HepG2 (cell line): ENCODE measurements around the gene CFAP99. TPM values are rescaled to one million over a fixed set of nuclear protein-coding genes. Genes with fewer than 3 reads are reported as not detected.

Experiments used
- AGO1 ChIP-seq: fragments of 200-400 bp; formaldehyde crosslinking; IDR thresholded peaks from 2 replicates; pipeline ENCODE4 v1.6.1; 2017; ENCODE audit warnings: mild to moderate bottlenecking, low read depth, low read length, moderate library complexity; ENCODE audit not compliant: poor library complexity, severe bottlenecking
- ATF7 ChIP-seq, 2 experiments: fragments of 450-650 bp in 1 of 2; sonication (generic) in 1 of 2; formaldehyde crosslinking in 1 of 2; IDR thresholded peaks; 2 replicates each; pipeline versions ENCODE4 v1.4.0 to v1.6.1; 2016 to 2020; ENCODE audit warnings: antibody characterized with exemption in 1 of 2, mild to moderate bottlenecking in 1 of 2, missing genetic modification reagents in 1 of 2
- CC2D1A ChIP-seq: sonication (generic); formaldehyde crosslinking; IDR thresholded peaks from 2 replicates; pipeline ENCODE4 v1.8.1; 2023; ENCODE audit warnings: mild to moderate bottlenecking, missing genetic modification reagents
- CENPX ChIP-seq: sonication (generic); formaldehyde crosslinking; IDR thresholded peaks from 2 replicates; pipeline ENCODE4 v1.9.0; 2021; ENCODE audit warnings: mild to moderate bottlenecking, missing genetic modification reagents, moderate library complexity
- ETV5 ChIP-seq: IDR thresholded peaks from 2 replicates; pipeline ENCODE4 v1.6.1; 2018; ENCODE audit warnings: missing biosample characterization, missing genetic modification reagents, inconsistent platforms, borderline replicate concordance
- FOXO1 ChIP-seq: sonication (generic); formaldehyde crosslinking; IDR thresholded peaks from 2 replicates; pipeline ENCODE4 v1.4.0; 2020; ENCODE audit warnings: missing genetic modification reagents
- GATA4 ChIP-seq: sonication (generic); IDR thresholded peaks from 2 replicates; pipeline ENCODE4 v1.6.1; 2016; ENCODE audit warnings: antibody characterized with exemption, low read depth, borderline replicate concordance
- GTF2F1 ChIP-seq: fragments of 150-350 bp; IDR thresholded peaks from 2 replicates; pipeline ENCODE4 v1.6.1; 2014; ENCODE audit warnings: low read length
- HNF1B ChIP-seq: sonication (generic); formaldehyde crosslinking; IDR thresholded peaks from 2 replicates; pipeline ENCODE4 v1.5.1; 2020; ENCODE audit warnings: mild to moderate bottlenecking, moderate library complexity, missing genetic modification reagents
- JUN ChIP-seq: sonication (generic); formaldehyde crosslinking; IDR thresholded peaks from 2 replicates; pipeline ENCODE4 v1.4.0; 2020; ENCODE audit warnings: mild to moderate bottlenecking, missing genetic modification reagents
- MED13 ChIP-seq: sonication (generic); formaldehyde crosslinking; IDR thresholded peaks from 2 replicates; pipeline ENCODE4 v1.5.0; 2020; ENCODE audit warnings: missing genetic modification reagents
- PITX1 ChIP-seq: sonication (generic); formaldehyde crosslinking; IDR thresholded peaks from 2 replicates; pipeline ENCODE4 v1.5.1; 2020; ENCODE audit warnings: mild to moderate bottlenecking, missing genetic modification reagents
- RFX5 ChIP-seq: IDR thresholded peaks from 2 replicates; pipeline ENCODE4 v1.6.1; 2011; ENCODE audit warnings: low read depth, low read length, improper control_type of control experiment
- SRY ChIP-seq: sonication (generic); formaldehyde crosslinking; IDR thresholded peaks from 2 replicates; pipeline ENCODE4 v1.8.0; 2022; ENCODE audit warnings: mild to moderate bottlenecking, missing genetic modification reagents
- TEAD3 ChIP-seq: optimal IDR thresholded peaks from 2 replicates; pipeline ENCODE3; 2016; ENCODE audit warnings: borderline replicate concordance
- TFDP2 ChIP-seq: sonication (generic); formaldehyde crosslinking; IDR thresholded peaks from 2 replicates; pipeline ENCODE4 v1.4.0; 2020; ENCODE audit warnings: missing genetic modification reagents
- ZBTB25 ChIP-seq: IDR thresholded peaks from 2 replicates; pipeline ENCODE4 v1.6.1; 2018; ENCODE audit warnings: missing genetic modification reagents
- ZFAT ChIP-seq: sonication (generic); formaldehyde crosslinking; conservative IDR thresholded peaks from 2 replicates; pipeline ENCODE4 v1.8.1; 2023; ENCODE audit warnings: missing genetic modification reagents, inconsistent platforms
- ZNF143 ChIP-seq: sonication (generic); formaldehyde crosslinking; IDR thresholded peaks from 2 replicates; pipeline ENCODE4 v1.4.0; 2020; ENCODE audit warnings: missing genetic modification reagents
- ZNF468 ChIP-seq: sonication (generic); formaldehyde crosslinking; IDR thresholded peaks from 2 replicates; pipeline ENCODE4 v1.8.0; 2022; ENCODE audit warnings: mild to moderate bottlenecking, moderate library complexity, missing genetic modification reagents
- ZNF513 ChIP-seq: sonication (generic); formaldehyde crosslinking; conservative IDR thresholded peaks from 2 replicates; pipeline ENCODE4 v1.5.0; 2020; ENCODE audit warnings: missing genetic modification reagents
- ZNF572 ChIP-seq: sonication (generic); formaldehyde crosslinking; IDR thresholded peaks from 2 replicates; pipeline ENCODE4 v1.5.1; 2020; ENCODE audit warnings: mild to moderate bottlenecking, missing genetic modification reagents
- ZNF616 ChIP-seq: sonication (generic); formaldehyde crosslinking; IDR thresholded peaks from 2 replicates; pipeline ENCODE4 v1.5.0; 2020; ENCODE audit warnings: low read depth, mild to moderate bottlenecking, missing genetic modification reagents
- ZNF749 ChIP-seq: sonication (generic); formaldehyde crosslinking; IDR thresholded peaks from 2 replicates; pipeline ENCODE4 v1.8.0; 2022; ENCODE audit warnings: mild to moderate bottlenecking, missing genetic modification reagents, moderate library complexity, borderline replicate concordance
- ZNF776 ChIP-seq: sonication (generic); formaldehyde crosslinking; IDR thresholded peaks from 2 replicates; pipeline ENCODE4 v1.4.0; 2020; ENCODE audit warnings: mild to moderate bottlenecking, missing genetic modification reagents
- ZNF781 ChIP-seq: sonication (generic); formaldehyde crosslinking; IDR thresholded peaks from 2 replicates; pipeline ENCODE4 v1.5.1; 2020; ENCODE audit warnings: borderline replicate concordance, mild to moderate bottlenecking, missing genetic modification reagents; ENCODE audit errors: not compliant biosample characterization
- polyA plus RNA-seq, 8 experiments: library from polyadenylated mRNA; depleted of rRNA in 3 of 8; stranded (reverse) in 7 of 8; unstranded in 1 of 8; fragments of >200 nt; fragmentation: Illumina TruSeq in 4 of 8; extraction: Trizol in 4 of 8; gene quantifications; 2 replicates each; pipeline versions ENCODE4 v1.2.1 to v1.2.3, GENCODE V29; 2011 to 2016; ENCODE audit warnings: low read depth in 4 of 8, missing spikeins in 1 of 8, mixed read lengths in 1 of 8; ENCODE audit not compliant: insufficient read depth in 1 of 8
- total RNA-seq, 5 experiments: library from RNA; depleted of rRNA; stranded (reverse); fragments of >200 nt; fragmentation: Illumina TruSeq; extraction: Trizol; gene quantifications; 2 replicates each; pipeline ENCODE4 v1.2.3, GENCODE V29; 2016; ENCODE audit warnings: low read depth in 1 of 5

CFAP99 gene
- total and polyA plus RNA-seq, 2 of the 13 experiments (the other 11 are each of a cell fraction or from before 2014, with no cell fraction given): not detected

GRCh38 chr4:2441393-2442174 lies 22.8 kb downstream of the CFAP99 start (continued):
- TF ChIP-seq CENPX (CRISPR knock-in tag) (no peak), AGO1 (no peak), SRY (no peak), TFDP2 (CRISPR knock-in tag) (no peak), ZNF781 (peak; percentile 26), ZNF749 (CRISPR knock-in tag) (no peak), GTF2F1 (no peak), ZNF616 (no peak), TEAD3 (CRISPR knock-in tag) (peak; percentile 70), ZNF143 (CRISPR knock-in tag) (no peak), FOXO1 (CRISPR knock-in tag) (0 out of 2 replicates have a peak, but pooled peaks have one; percentile 30), ZNF468 (CRISPR knock-in tag) (no peak), JUN (no peak), CC2D1A (CRISPR knock-in tag) (no peak), ZFAT (CRISPR knock-in tag) (no peak), GATA4 (no peak), ZBTB25 (CRISPR knock-in tag) (peak; percentile 63; the same call in 1 of the 2 replicates), ZNF572 (CRISPR knock-in tag) (0 out of 2 replicates have a peak, but pooled peaks have one; percentile 38), HNF1B (CRISPR knock-in tag) (peak; percentile 56; the same call in 1 of the 2 replicates), RFX5 (no peak), ETV5 (CRISPR knock-in tag) (0 out of 2 replicates have a peak, but pooled peaks have one; percentile 9), MED13 (CRISPR knock-in tag) (no peak), PITX1 (peak; percentile 56; the same call in 1 of the 2 replicates), ATF7 (IDR thresholded peaks at IDR 0.05) (no peak), ATF7 (CRISPR knock-in tag; IDR thresholded peaks at IDR 0.05) (no peak), ZNF513 (no peak), ZNF776 (no peak)
